Suprapubic skin (tissue), 4 donors: ENCODE results near the gene KCNA1.

Experiments
- CTCF ChIP-seq, 2 donors: fragments of 200-600 bp in 1 of 2; fragments of 450-650 bp in 1 of 2; sonication (generic) in 1 of 2; IDR thresholded peaks; one replicate each; pipeline ENCODE4 v1.5.1; 2016 to 2019; ENCODE audit warnings: antibody characterized with exemption in 2 of 2, mild to moderate bottlenecking in 1 of 2, moderate library complexity in 1 of 2
- EP300 ChIP-seq: sonication (generic); formaldehyde crosslinking; IDR thresholded peaks from one replicate; pipeline ENCODE4 v1.6.1; 2017; ENCODE audit warnings: antibody characterized with exemption
- POLR2A ChIP-seq, 2 donors: fragments of 450-650 bp; IDR thresholded peaks; one replicate each; pipeline ENCODE4 v1.6.1; 2017; ENCODE audit warnings: antibody characterized with exemption in 2 of 2, mild to moderate bottlenecking in 2 of 2, moderate library complexity in 2 of 2
- POLR2AphosphoS5 ChIP-seq, 3 donors: sonication (generic); formaldehyde crosslinking; IDR thresholded peaks; one replicate each; pipeline ENCODE4 v1.6.1; 2017; ENCODE audit warnings: antibody characterized with exemption in 3 of 3

- TF ChIP-seq CTCF (IDR thresholded peaks at IDR 0.05) = no peak
- TF ChIP-seq POLR2AphosphoS5 (IDR thresholded peaks at IDR 0.05) = no peak
- no peak for TF ChIP-seq EP300
- TF ChIP-seq POLR2A (IDR thresholded peaks at IDR 0.05) = no peak
These were observed 46.3 kb downstream of the KCNA1 start for GRCh38 chr12:4956054-4956453.
